ENCODE data around the gene PARP6.
"Not testable (repeated sequence)": the region's sequence is repeated elsewhere in the genome, so short reads cannot be mapped to it uniquely, and the experiment has no call there.

DNA sequence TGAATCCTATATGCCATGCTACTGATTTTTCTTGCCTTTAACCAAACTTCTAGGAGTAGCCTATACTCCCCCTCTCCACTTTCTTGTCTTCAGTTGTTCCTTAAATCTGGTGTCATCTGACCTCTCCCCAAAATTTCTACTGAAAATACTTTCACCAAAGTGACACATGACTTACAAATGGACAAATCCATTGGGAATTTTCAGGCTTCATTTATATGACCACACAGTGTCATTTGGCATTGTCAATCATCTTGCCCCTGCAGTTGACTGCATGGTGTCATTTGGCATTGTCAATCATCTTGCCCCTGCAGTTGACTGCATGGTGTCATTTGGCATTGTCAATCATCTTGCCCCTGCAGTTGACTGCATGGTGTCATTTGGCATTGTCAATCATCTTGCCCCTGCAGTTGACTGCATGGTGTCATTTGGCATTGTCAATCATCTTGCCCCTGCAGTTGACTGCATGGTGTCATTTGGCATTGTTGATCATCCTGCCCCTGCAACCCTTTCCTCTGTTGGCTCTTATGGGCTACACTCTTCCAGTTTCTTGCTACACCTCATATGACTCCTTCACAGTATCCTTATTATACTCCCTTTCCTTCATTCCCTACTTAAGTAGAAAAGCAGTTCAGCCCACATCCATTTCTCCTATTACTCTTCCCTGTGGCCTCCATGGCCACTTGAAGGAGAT lies 3.4 kb upstream of the PARP6 start:
- TF ChIP-seq, protein P1, sequence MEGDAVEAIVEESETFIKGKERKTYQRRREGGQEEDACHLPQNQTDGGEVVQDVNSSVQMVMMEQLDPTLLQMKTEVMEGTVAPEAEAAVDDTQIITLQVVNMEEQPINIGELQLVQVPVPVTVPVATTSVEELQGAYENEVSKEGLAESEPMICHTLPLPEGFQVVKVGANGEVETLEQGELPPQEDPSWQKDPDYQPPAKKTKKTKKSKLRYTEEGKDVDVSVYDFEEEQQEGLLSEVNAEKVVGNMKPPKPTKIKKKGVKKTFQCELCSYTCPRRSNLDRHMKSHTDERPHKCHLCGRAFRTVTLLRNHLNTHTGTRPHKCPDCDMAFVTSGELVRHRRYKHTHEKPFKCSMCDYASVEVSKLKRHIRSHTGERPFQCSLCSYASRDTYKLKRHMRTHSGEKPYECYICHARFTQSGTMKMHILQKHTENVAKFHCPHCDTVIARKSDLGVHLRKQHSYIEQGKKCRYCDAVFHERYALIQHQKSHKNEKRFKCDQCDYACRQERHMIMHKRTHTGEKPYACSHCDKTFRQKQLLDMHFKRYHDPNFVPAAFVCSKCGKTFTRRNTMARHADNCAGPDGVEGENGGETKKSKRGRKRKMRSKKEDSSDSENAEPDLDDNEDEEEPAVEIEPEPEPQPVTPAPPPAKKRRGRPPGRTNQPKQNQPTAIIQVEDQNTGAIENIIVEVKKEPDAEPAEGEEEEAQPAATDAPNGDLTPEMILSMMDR (IDR thresholded peaks at IDR 0.05; ENCODE audit: low read depth, low read length, poor library complexity, severe bottlenecking) = not testable (repeated sequence)
- TF ChIP-seq EZH2phosphoT487 (IDR thresholded peaks at IDR 0.05; ENCODE audit: borderline replicate concordance, low read length) = not testable (repeated sequence)
